Measurements from ENCODE around the gene MINPP1. TPM values are rescaled to one million over a fixed set of nuclear protein-coding genes. Genes with fewer than 3 reads are reported as not detected.
"Not testable (repeated sequence)": the region's sequence is repeated elsewhere in the genome, so short reads cannot be mapped to it uniquely, and the experiment has no call there.

The MINPP1 gene
- polyA plus RNA-seq (2011; rRNA removed) (16.6 and 24.6 TPM in 2 replicates), polyA minus RNA-seq (2011; rRNA and poly(A)+ RNA removed) (4.5 and 10.3 TPM in 2 replicates)

DNA sequence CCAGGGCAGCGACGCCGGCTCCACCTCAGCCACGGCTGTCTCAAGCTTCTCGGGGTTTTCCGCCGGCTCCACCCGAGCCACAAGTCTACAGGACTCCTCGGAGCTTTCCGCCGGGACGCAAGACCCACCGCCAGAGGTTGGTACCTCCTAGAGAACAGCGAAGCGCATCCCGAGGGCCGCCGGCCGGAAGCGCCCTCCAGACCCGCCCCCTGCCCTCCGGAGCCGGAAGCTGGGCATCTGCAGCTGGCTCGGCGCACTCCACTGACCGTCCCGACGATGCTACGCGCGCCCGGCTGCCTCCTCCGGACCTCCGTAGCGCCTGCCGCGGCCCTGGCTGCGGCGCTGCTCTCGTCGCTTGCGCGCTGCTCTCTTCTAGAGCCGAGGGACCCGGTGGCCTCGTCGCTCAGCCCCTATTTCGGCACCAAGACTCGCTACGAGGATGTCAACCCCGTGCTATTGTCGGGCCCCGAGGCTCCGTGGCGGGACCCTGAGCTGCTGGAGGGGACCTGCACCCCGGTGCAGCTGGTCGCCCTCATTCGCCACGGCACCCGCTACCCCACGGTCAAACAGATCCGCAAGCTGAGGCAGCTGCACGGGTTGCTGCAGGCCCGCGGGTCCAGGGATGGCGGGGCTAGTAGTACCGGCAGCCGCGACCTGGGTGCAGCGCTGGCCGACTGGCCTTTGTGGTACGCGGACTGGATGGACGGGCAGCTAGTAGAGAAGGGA is at the start of gene MINPP1:
MINPP1 (plus strand) TSS at position 254 of the 726 bp plus-strand sequence; CDS start at position 277, 23 bp downstream.
- no peak for TF ChIP-seq CTCF (IDR thresholded peaks at IDR 0.05; ENCODE audit: low read depth, low read length)
- H3K27ac ChIP-seq (ENCODE audit: low read depth, low read length), result peak within 1 kb of the TSS; percentile 94
- CTCF ChIA-PET, result no interaction called here
- POLR2A ChIA-PET, result interaction anchor here (0.6 to 1.6 kb wide), 5 partner anchors 27 to 392 kb away, joined by 3 to 4 read pairs (median 4); no protein-coding TSS in a partner anchor
- DNase-seq (ENCODE audit: low read depth, low spot score), result peak; percentile 56
- no peaks in the 10 kb centered on the region for H3K27me3 ChIP-seq (ENCODE audit: control insufficient read depth, insufficient read depth, low read length)
- peak within 1 kb of the TSS; percentile 88 for H3K4me3 ChIP-seq (ENCODE audit: low read depth, low read length)
- H3K9me3 ChIP-seq (ENCODE audit: control insufficient read depth, insufficient read depth, low read length), result no peaks in the 10 kb centered on the region; the same call in 1 of the 2 replicates

DNA sequence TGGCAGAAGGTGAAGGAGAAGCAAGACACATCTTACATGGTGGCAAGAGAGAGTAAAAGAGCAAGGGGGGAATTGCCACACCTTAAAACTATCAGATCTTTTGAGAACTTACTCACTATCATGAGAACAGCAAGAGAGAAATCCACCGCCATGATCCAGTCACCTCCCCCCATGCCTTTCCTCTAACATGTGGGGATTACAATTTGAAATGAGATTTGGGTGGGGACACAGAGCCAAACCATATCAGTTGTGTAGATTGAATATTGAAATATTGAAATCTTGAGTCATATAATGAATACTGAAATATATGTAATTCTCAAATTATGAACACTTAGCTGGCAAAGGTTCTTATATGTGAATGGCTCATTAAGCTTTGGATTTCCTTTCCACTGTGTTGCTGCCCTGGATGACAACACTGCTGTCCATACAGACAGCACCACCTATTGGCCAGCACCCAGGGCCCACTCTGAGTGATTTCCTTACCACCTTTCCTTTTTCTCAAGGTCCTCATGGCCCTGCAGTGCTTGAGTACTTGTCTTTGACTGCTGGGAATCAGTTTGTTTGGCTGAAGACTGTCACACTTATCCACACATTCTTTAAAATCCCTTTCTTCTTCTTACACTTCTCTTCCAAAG is 48.0 kb upstream of the MINPP1 start:
- H3K27ac ChIP-seq (ENCODE audit: low read depth, low read length); H3K9me3 ChIP-seq (ENCODE audit: control insufficient read depth, insufficient read depth, low read length); CTCF ChIA-PET; H3K27me3 ChIP-seq (ENCODE audit: control insufficient read depth, insufficient read depth, low read length); DNase-seq (ENCODE audit: low read depth, low spot score); POLR2A ChIA-PET; H3K4me3 ChIP-seq (ENCODE audit: low read depth, low read length): not testable (repeated sequence)

- POLR2A ChIA-PET; H3K27me3 ChIP-seq (ENCODE audit: control insufficient read depth, insufficient read depth, low read length); H3K9me3 ChIP-seq (ENCODE audit: control insufficient read depth, insufficient read depth, low read length); H3K27ac ChIP-seq (ENCODE audit: low read depth, low read length); H3K4me3 ChIP-seq (ENCODE audit: low read depth, low read length); DNase-seq (ENCODE audit: low read depth, low spot score); CTCF ChIA-PET: not testable (repeated sequence)
These were observed 42.9 kb upstream of the MINPP1 start for GRCh38 chr10:87461751-87462150.

DNA sequence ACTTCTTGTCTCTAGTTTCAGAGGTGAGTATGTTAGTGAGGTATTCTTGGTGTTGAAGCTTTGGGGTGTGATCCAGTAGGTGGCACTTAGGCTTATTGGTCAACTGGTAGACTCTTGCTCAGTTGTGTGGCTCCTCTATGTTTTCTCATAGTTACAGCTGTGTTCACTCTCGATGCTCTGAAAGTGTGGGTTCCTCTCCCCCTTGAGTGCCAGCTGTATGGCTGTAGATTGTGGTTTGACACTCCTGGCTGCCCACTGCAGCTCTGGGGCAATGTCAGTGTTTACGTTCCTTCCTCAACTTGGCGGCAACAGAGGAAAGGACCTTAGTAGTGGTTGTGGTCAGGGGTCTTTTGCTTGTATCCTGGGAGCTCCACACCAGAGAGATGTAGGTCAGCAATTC is 37.8 kb upstream of the MINPP1 start:
- POLR2A ChIA-PET; H3K27ac ChIP-seq (ENCODE audit: low read depth, low read length); CTCF ChIA-PET; DNase-seq (ENCODE audit: low read depth, low spot score); H3K27me3 ChIP-seq (ENCODE audit: control insufficient read depth, insufficient read depth, low read length); H3K4me3 ChIP-seq (ENCODE audit: low read depth, low read length); H3K9me3 ChIP-seq (ENCODE audit: control insufficient read depth, insufficient read depth, low read length): not testable (repeated sequence)

- CTCF ChIA-PET; H3K4me3 ChIP-seq (ENCODE audit: low read depth, low read length); POLR2A ChIA-PET; H3K27me3 ChIP-seq (ENCODE audit: control insufficient read depth, insufficient read depth, low read length); DNase-seq (ENCODE audit: low read depth, low spot score); H3K27ac ChIP-seq (ENCODE audit: low read depth, low read length); H3K9me3 ChIP-seq (ENCODE audit: control insufficient read depth, insufficient read depth, low read length): not testable (repeated sequence)
These were observed 16.0 kb upstream of the MINPP1 start for GRCh38 chr10:87488733-87489132.

GRCh38 chr10:87490285-87490684 is 14.4 kb upstream of the MINPP1 start:
- CTCF ChIA-PET; DNase-seq (ENCODE audit: low read depth, low spot score); H3K9me3 ChIP-seq (ENCODE audit: control insufficient read depth, insufficient read depth, low read length); POLR2A ChIA-PET; H3K4me3 ChIP-seq (ENCODE audit: low read depth, low read length); H3K27me3 ChIP-seq (ENCODE audit: control insufficient read depth, insufficient read depth, low read length); H3K27ac ChIP-seq (ENCODE audit: low read depth, low read length): not testable (repeated sequence)

DNA sequence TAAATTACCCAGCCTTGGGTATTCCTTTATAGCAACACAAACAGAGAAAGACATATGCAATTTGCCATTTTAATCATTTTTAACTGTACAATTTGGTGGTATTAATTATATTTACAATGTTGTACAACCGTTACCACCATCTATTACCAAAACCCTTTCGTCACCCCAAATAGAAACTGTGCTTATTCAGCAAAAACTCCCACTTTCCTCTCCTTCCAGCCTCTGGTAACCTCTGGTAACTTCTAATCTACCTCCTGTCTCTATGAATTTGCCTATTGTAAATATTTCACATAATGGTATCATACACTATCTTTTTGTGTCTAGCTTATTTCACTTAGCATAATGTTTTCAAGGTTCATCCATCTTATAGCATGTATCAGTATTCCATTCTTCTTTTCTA is 12.2 kb upstream of the MINPP1 start:
- POLR2A ChIA-PET; DNase-seq (ENCODE audit: low read depth, low spot score); CTCF ChIA-PET; H3K9me3 ChIP-seq (ENCODE audit: control insufficient read depth, insufficient read depth, low read length); H3K27ac ChIP-seq (ENCODE audit: low read depth, low read length); H3K27me3 ChIP-seq (ENCODE audit: control insufficient read depth, insufficient read depth, low read length); H3K4me3 ChIP-seq (ENCODE audit: low read depth, low read length): not testable (repeated sequence)

DNA sequence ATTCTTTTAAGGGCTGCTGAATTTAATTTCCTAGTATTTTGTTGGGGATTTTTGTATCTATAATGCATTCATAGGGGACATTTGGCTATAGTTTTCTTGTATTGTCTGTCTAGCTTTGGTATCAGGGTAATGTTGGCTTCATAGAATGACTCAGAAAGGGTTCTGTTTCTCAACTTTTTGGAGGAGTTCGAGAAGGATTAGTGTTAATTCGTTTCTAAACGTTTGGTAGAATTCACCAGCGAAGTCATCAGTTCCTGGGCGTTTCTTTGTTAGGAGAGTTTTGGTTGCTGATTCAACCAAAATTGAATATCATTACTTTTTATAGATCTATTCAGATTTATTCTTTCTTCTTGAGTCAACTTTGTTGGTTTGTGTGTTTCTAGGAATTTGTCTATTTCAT is 9.2 kb upstream of the MINPP1 start:
- DNase-seq (ENCODE audit: low read depth, low spot score); CTCF ChIA-PET; H3K4me3 ChIP-seq (ENCODE audit: low read depth, low read length); H3K27me3 ChIP-seq (ENCODE audit: control insufficient read depth, insufficient read depth, low read length); H3K27ac ChIP-seq (ENCODE audit: low read depth, low read length); POLR2A ChIA-PET; H3K9me3 ChIP-seq (ENCODE audit: control insufficient read depth, insufficient read depth, low read length): not testable (repeated sequence)

- CTCF ChIA-PET; DNase-seq (ENCODE audit: low read depth, low spot score); POLR2A ChIA-PET; H3K4me3 ChIP-seq (ENCODE audit: low read depth, low read length); H3K27me3 ChIP-seq (ENCODE audit: control insufficient read depth, insufficient read depth, low read length); H3K9me3 ChIP-seq (ENCODE audit: control insufficient read depth, insufficient read depth, low read length); H3K27ac ChIP-seq (ENCODE audit: low read depth, low read length): not testable (repeated sequence)
These were observed 7.3 kb upstream of the MINPP1 start for GRCh38 chr10:87497386-87497785.

DNA sequence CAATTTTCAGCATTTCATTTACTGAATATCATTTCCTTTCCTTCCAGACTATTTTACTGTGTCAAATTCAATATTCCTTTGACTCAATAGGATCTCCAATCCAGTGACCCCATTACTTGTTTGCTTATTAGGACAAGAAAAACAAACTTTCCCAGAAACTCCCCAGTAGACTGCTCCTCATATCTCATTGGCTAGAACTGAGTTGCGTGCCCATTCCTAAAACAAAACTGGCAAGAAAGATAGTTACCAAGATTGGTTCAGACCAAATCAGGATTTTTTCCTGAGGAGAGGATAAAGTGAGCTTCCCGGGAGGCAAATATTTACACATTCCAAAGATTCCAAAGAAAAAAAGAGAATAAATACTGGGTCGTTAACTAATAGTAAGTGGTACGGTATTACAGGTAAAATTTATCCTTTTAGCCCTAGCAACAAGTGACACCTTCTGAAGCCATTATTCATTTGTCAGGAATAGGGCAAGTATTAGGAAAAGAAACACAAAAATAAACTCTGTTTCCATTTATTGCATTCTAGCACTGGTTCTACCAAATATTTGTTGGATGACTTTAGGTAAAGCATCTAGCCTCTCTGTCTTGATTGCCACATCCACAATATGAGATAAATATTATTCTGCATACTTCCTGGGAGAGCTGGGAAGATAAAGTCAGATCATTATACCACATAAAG is 6.4 kb upstream of the MINPP1 start:
- H3K27me3 ChIP-seq (ENCODE audit: control insufficient read depth, insufficient read depth, low read length); H3K9me3 ChIP-seq (ENCODE audit: control insufficient read depth, insufficient read depth, low read length); POLR2A ChIA-PET; H3K4me3 ChIP-seq (ENCODE audit: low read depth, low read length); CTCF ChIA-PET; DNase-seq (ENCODE audit: low read depth, low spot score); H3K27ac ChIP-seq (ENCODE audit: low read depth, low read length): not testable (repeated sequence)
